Spleen (tissue), 11 donors: ENCODE data around the gene ACTN4. TPM values are rescaled to one million over a fixed set of nuclear protein-coding genes. Genes with fewer than 3 reads are reported as not detected.

Experiments used
- DNase-seq: peaks from one replicate; pipeline ENCODE4 v3.0.0-alpha.2; 2020
- H3K27ac ChIP-seq, 8 donors: fragments of 200-600 bp; sonication (generic) in 7 of 8; 1 replicate in 4 of 8; 2 replicates in 4 of 8; pipeline versions ENCODE4 v1.5.0 to v1.8.0; 2016 to 2021; ENCODE audit warnings: inconsistent platforms in 4 of 8, mild to moderate bottlenecking in 4 of 8, moderate library complexity in 1 of 8
- H3K27me3 ChIP-seq, 7 donors: fragments of 200-600 bp; sonication (generic) in 6 of 7; replicated peaks in 1 of 7; 1 replicate in 4 of 7; 2 replicates in 3 of 7; pipeline versions ENCODE4 v1.5.0 to v1.8.0; 2016 to 2021; ENCODE audit warnings: inconsistent platforms in 3 of 7, mild to moderate bottlenecking in 1 of 7
- H3K36me3 ChIP-seq, 6 donors: fragments of 200-600 bp; sonication (generic) in 5 of 6; 1 replicate in 4 of 6; 2 replicates in 2 of 6; pipeline versions ENCODE4 v1.5.0 to v1.8.0; 2016 to 2021; ENCODE audit warnings: inconsistent platforms in 2 of 6
- H3K4me1 ChIP-seq, 6 donors: fragments of 200-600 bp; sonication (generic) in 5 of 6; 1 replicate in 3 of 6; 2 replicates in 3 of 6; pipeline versions ENCODE4 v1.5.0 to v1.8.0; 2016 to 2021; ENCODE audit warnings: inconsistent platforms in 3 of 6
- H3K4me3 ChIP-seq, 8 donors: fragments of 200-600 bp; sonication (generic) in 7 of 8; 1 replicate in 4 of 8; 2 replicates in 4 of 8; pipeline versions ENCODE4 v1.5.0 to v1.8.0; 2016 to 2021; ENCODE audit warnings: inconsistent platforms in 4 of 8, mild to moderate bottlenecking in 4 of 8, moderate library complexity in 2 of 8
- H3K9me3 ChIP-seq, 8 donors: fragments of 200-600 bp; sonication (generic) in 7 of 8; 1 replicate in 4 of 8; 2 replicates in 4 of 8; pipeline versions ENCODE4 v1.5.0 to v1.8.0; 2016 to 2021; ENCODE audit warnings: inconsistent platforms in 4 of 8
- CTCF ChIP-seq, 11 experiments: fragments of 200-600 bp in 7 of 11; fragments of 450-650 bp in 4 of 11; sonication (generic) in 4 of 11; IDR thresholded peaks in 8 of 11; conservative IDR thresholded peaks in 3 of 11; 1 replicate in 7 of 11; 2 replicates in 4 of 11; pipeline versions ENCODE4 v1.4.0 to v1.8.0; 2016 to 2021; ENCODE audit warnings: antibody characterized with exemption in 11 of 11, inconsistent platforms in 4 of 11, mild to moderate bottlenecking in 1 of 11
- POLR2A ChIP-seq, 3 donors: fragments of 450-650 bp; IDR thresholded peaks; one replicate each; pipeline ENCODE4 v1.5.1; 2017; ENCODE audit warnings: antibody characterized with exemption in 3 of 3, mild to moderate bottlenecking in 1 of 3
- POLR2AphosphoS5 ChIP-seq, 3 donors: sonication (generic); formaldehyde crosslinking; IDR thresholded peaks; one replicate each; pipeline ENCODE4 v1.5.1; 2017; ENCODE audit warnings: antibody characterized with exemption in 3 of 3
- WGBS, 5 donors: extraction: QIAGEN DNeasy Blood & Tissue Kit in 3 of 5; methylation state at CpG; one replicate each; pipeline versions ENCODE4 v1.1.5 to v1.1.7; 2013 to 2018; 5-methylcytosine and 5-hydroxymethylcytosine counted together
- intact Hi-C: fragments of 100-400 bp; cut with DNase I; formaldehyde crosslinking; loops from one replicate; pipeline ENCODE4 v1.15.0; 2023; ENCODE audit warnings: low total_unique reads
- polyA plus RNA-seq, 3 donors: library from polyadenylated mRNA; stranded (reverse); fragments of 200-250 nt; gene quantifications; one replicate each; pipeline ENCODE4 v1.2.1, GENCODE V29; 2013
- total RNA-seq, 7 donors: library from RNA; depleted of rRNA in 3 of 7; stranded (reverse); fragments of >200 nt in 3 of 7; fragmentation: NEBNext Ultra II Directional in 4 of 7; extraction: Animal tissue kit (Norgen Biotek cat#: 25700) in 4 of 7; gene quantifications; one replicate each; pipeline versions ENCODE4 v1.1.0 to v1.2.1, GENCODE V29; 2016 to 2021
- donor health status: healthy with polysubstance abuse.
- donor health status: DM: no; HTN: no; CAD: no; lungs with moderate emphysema.
- donor health status: DM: no; HTN: no; CAD: no.
- donor health status: Bipolar disorder and iron deficiency.
- donor health status: healthy.
- donor health status: DM: no; HTN: no; CAD: no.
- donor health status: DM: yes; HTN: yes; CAD: no.

The ACTN4 gene
- total and polyA plus RNA-seq, 10 donors, result 39.3 to 621 (median 408) TPM

GRCh38 chr19:38650172-38650775 lies 2.8 kb downstream of the ACTN4 start:
- intact Hi-C loops, result loop anchor here (10.0 kb wide), 1 partner anchor 55 kb away; no protein-coding TSS in a partner anchor

GRCh38 chr19:38650911-38651584 lies 3.6 kb downstream of the ACTN4 start:
- 58 to 76% (median 68%) methylated on average over 12 of the region's 12 CpGs for WGBS, 5 donors
- Histone ChIP-seq H3K4me1 (peaks cover 56 to 89% (median 78%) of the 10 kb centered on the region in 6 donors), H3K9me3 (no peaks in the 10 kb centered on the region), H3K27me3 (no peaks in the 10 kb centered on the region), H3K36me3 (peaks cover 0 to 17% (median 0%) of the 10 kb centered on the region in 6 donors), H3K27ac (peak overlapping the region in 7 of 8 donors; percentile 83 to 94 (median 93)), H3K4me3 (peak overlapping the region in 6 of 8 donors; percentile 76 to 94 (median 86))
- intact Hi-C loops, result loop anchor here (10.0 kb wide), 1 partner anchor 54 kb away; no protein-coding TSS in a partner anchor
- TF ChIP-seq POLR2A (IDR thresholded peaks at IDR 0.05) (no peak), CTCF (IDR thresholded peaks at IDR 0.05 in 8 of 11, conservative IDR thresholded peaks at IDR 0.05 in 3 of 11) (peak in 1 of 11 experiments; percentile 19), POLR2AphosphoS5 (IDR thresholded peaks at IDR 0.05) (peak in 1 of 3 donors; percentile 60)
- DNase-seq, result no peak

More at GRCh38 chr19:38650172-38650775, 2.8 kb downstream of the ACTN4 start:
- Histone ChIP-seq H3K27ac (peak overlapping the region; percentile 1 to 94 (median 92)), H3K9me3 (no peaks in the 10 kb centered on the region), H3K4me3 (peak overlapping the region; percentile 76 to 94 (median 86)), H3K4me1 (peaks cover 48 to 82% (median 70%) of the 10 kb centered on the region in 6 donors), H3K27me3 (no peaks in the 10 kb centered on the region), H3K36me3 (peaks cover 0 to 14% (median 0%) of the 10 kb centered on the region in 6 donors)
- TF ChIP-seq CTCF (IDR thresholded peaks at IDR 0.05 in 8 of 11, conservative IDR thresholded peaks at IDR 0.05 in 3 of 11) (no peak), POLR2AphosphoS5 (IDR thresholded peaks at IDR 0.05) (no peak), POLR2A (IDR thresholded peaks at IDR 0.05) (no peak)
- WGBS, 5 donors, result 20 to 39% (median 30%) methylated on average over 8 of the region's 8 CpGs
- no peak for DNase-seq

DNA sequence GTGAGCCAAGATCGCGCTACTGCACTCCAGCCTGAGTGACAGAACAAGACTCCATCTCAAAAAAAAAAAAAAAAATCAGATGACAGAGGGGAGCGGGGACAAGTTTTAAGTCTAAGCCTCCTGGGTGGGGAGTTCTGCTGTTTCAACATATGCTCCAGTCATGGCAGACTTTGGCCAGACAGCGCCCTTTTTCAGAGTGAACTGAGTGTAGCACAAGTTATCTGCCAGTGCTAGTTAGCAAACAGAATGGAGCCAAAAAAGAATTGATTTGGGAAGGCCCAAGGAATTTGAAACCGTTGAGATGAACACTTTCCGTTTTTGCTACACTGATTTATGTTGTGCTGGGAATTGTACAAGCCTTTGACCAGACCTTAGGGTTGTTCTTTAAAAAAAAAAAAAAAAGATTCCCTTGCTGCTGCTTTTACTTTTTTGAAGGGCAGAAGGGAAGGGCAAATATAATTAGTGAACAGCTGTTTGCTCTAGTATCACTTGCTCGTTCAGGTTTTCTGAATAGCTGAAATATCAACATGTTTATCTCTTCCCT lies 5.7 kb downstream of the ACTN4 start:
- Histone ChIP-seq H3K4me3 (no peak overlapping the region), H3K4me1 (peaks cover 72 to 100% (median 93%) of the 10 kb centered on the region in 6 donors)
- WGBS, 5 donors, result 50 to 71% (median 59%) methylated on average over 7 of the region's 7 CpGs

More for the DNA sequence above, 5.7 kb downstream of the ACTN4 start:
- Histone ChIP-seq H3K36me3 (peaks cover 0 to 36% (median 4%) of the 10 kb centered on the region in 6 donors), H3K27ac (peak overlapping the region in 7 of 8 donors; percentile 83 to 94 (median 93)), H3K9me3 (no peaks in the 10 kb centered on the region), H3K27me3 (no peaks in the 10 kb centered on the region)
- TF ChIP-seq POLR2AphosphoS5 (IDR thresholded peaks at IDR 0.05), result no peak
- TF ChIP-seq POLR2A (IDR thresholded peaks at IDR 0.05), result no peak
- no peak for TF ChIP-seq CTCF (IDR thresholded peaks at IDR 0.05 in 8 of 11, conservative IDR thresholded peaks at IDR 0.05 in 3 of 11)
- DNase-seq, result no peak
- intact Hi-C loops, result loop anchor here (10.0 kb wide), 1 partner anchor 52 kb away; no protein-coding TSS in a partner anchor
